Natural killer cell (primary cell): Measurements from ENCODE around the gene RUNX1. TPM values are rescaled to one million over a fixed set of nuclear protein-coding genes. Genes with fewer than 3 reads are reported as not detected.
A peak's percentile ranks its signal among the peaks of the same experiment; 100 is the strongest.

ENCODE experiments used
- ATAC-seq, 3 donors: fragments of 150-1000 bp in 2 of 3; fragments of 200-7000 bp in 1 of 3; cut with Tn5 transposase; 1 replicate in 1 of 3; 2 replicates in 2 of 3; pipeline ENCODE4 v1.10.0; 2021; ENCODE audit warnings: mild to moderate bottlenecking in 2 of 3, moderate library complexity in 2 of 3
- DNase-seq, 2 donors: peaks; one replicate each; pipeline versions ENCODE4 v3.0.0 to v3.0.0-alpha.2; 2013 to 2021; ENCODE audit warnings: mixed read lengths in 1 of 2
- H3K27ac ChIP-seq: one replicate; pipeline ENCODE4 v1.5.1; 2013; ENCODE audit warnings: mild to moderate bottlenecking, low read length
- H3K27me3 ChIP-seq: one replicate; pipeline ENCODE4 v1.6.1; 2013; ENCODE audit warnings: low read length; ENCODE audit not compliant: control insufficient read depth, insufficient read depth
- H3K36me3 ChIP-seq: one replicate; pipeline ENCODE4 v1.6.1; 2013; ENCODE audit warnings: low read length; ENCODE audit not compliant: control insufficient read depth, insufficient read depth
- H3K4me1 ChIP-seq: one replicate; pipeline ENCODE4 v1.6.1; 2013; ENCODE audit warnings: low read length; ENCODE audit not compliant: control insufficient read depth, insufficient read depth
- H3K4me3 ChIP-seq: one replicate; pipeline ENCODE4 v1.5.1; 2013; ENCODE audit warnings: low read length
- H3K9me3 ChIP-seq: one replicate; pipeline ENCODE4 v1.6.1; 2013; ENCODE audit warnings: low read length; ENCODE audit not compliant: control insufficient read depth, insufficient read depth
- H3K27ac Mint-ChIP-seq, 2 donors: one replicate each; pipeline ENCODE4 v1.8.0; 2022; ENCODE audit warnings: mild to moderate bottlenecking in 2 of 2, mixed read lengths in 2 of 2, moderate library complexity in 1 of 2
- H3K27me3 Mint-ChIP-seq, 2 donors: one replicate each; pipeline ENCODE4 v1.8.0; 2022; ENCODE audit warnings: low read depth in 2 of 2, mixed read lengths in 2 of 2
- H3K36me3 Mint-ChIP-seq: one replicate; pipeline ENCODE4 v1.8.0; 2022; ENCODE audit warnings: mixed read lengths
- H3K4me1 Mint-ChIP-seq, 2 donors: one replicate each; pipeline ENCODE4 v1.8.0; 2022; ENCODE audit warnings: mixed read lengths in 2 of 2
- H3K4me3 Mint-ChIP-seq: one replicate; pipeline ENCODE4 v1.8.0; 2022; ENCODE audit warnings: mild to moderate bottlenecking, moderate library complexity, mixed read lengths
- H3K9me3 Mint-ChIP-seq, 2 donors: one replicate each; pipeline ENCODE4 v1.8.0; 2022; ENCODE audit warnings: mixed read lengths in 2 of 2
- WGBS: methylation state at CpG from one replicate; pipeline ENCODE4 v1.1.7; 2013; ENCODE audit warnings: missing lambda C conversion rate; ENCODE audit not compliant: insufficient coverage; 5-methylcytosine and 5-hydroxymethylcytosine counted together
- intact Hi-C: fragments of 100-400 bp; cut with micrococcal nuclease; formaldehyde crosslinking; loops from one replicate; pipeline ENCODE4 v1.14.2; 2022
- total RNA-seq, 4 donors: library from RNA; stranded (reverse); fragments of 120-200 nt in 1 of 4; gene quantifications; one replicate each; pipeline versions ENCODE4 v1.2.3 to v1.2.4, GENCODE V29; 2013 to 2022
- TF ChIP-seq, protein P1 (sequence below): fragments of 200-600 bp; IDR thresholded peaks from one replicate; pipeline ENCODE4 v1.8.0; 2022; ENCODE audit warnings: antibody characterized with exemption

Gene RUNX1
- total RNA-seq, 3 donors from 2014 or later (not counting 1 experiment from before 2014, with no cell fraction given), result 62.1 to 171 (median 98.2) TPM

DNA sequence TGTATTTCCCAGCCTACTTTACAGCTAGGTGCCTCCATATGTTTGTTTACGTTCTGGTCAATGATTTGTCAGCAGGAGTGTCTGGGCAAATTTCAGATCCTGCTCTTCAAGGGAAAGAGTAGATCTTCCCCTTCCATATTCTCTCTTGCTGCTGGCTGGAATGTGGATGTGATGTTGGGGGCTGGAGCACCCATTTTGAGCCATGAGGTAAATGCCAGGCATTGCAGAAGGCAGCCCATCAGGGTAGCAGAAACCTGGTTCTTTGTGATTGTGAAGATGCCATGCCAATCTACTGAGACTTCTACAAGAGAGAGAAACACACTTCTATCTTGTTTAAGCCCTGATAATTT lies 25.1 kb downstream of the RUNX1 start:
- no peaks in the 10 kb centered on the region for H3K36me3 Mint-ChIP-seq
- H3K36me3 ChIP-seq, result peaks cover 9% of the 10 kb centered on the region
- 100% methylated on average over 1 of the region's 1 CpG for WGBS
- DNase-seq, result no peak
- no peaks in the 10 kb centered on the region for H3K27me3 ChIP-seq
- peak overlapping the region; percentile 97 to 98 for H3K27ac Mint-ChIP-seq
- no peaks in the 10 kb centered on the region for H3K9me3 Mint-ChIP-seq
- peaks cover 68% of the 10 kb centered on the region for H3K4me1 ChIP-seq
- H3K9me3 ChIP-seq, result no peaks in the 10 kb centered on the region
- H3K4me3 Mint-ChIP-seq, result no peak overlapping the region
- TF ChIP-seq, protein P1, sequence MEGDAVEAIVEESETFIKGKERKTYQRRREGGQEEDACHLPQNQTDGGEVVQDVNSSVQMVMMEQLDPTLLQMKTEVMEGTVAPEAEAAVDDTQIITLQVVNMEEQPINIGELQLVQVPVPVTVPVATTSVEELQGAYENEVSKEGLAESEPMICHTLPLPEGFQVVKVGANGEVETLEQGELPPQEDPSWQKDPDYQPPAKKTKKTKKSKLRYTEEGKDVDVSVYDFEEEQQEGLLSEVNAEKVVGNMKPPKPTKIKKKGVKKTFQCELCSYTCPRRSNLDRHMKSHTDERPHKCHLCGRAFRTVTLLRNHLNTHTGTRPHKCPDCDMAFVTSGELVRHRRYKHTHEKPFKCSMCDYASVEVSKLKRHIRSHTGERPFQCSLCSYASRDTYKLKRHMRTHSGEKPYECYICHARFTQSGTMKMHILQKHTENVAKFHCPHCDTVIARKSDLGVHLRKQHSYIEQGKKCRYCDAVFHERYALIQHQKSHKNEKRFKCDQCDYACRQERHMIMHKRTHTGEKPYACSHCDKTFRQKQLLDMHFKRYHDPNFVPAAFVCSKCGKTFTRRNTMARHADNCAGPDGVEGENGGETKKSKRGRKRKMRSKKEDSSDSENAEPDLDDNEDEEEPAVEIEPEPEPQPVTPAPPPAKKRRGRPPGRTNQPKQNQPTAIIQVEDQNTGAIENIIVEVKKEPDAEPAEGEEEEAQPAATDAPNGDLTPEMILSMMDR, result no peak
- H3K27ac ChIP-seq, result no peak overlapping the region
- H3K4me1 Mint-ChIP-seq, result peaks cover 82 to 88% of the 10 kb centered on the region in 2 donors
- H3K4me3 ChIP-seq, result no peak overlapping the region
- no peaks in the 10 kb centered on the region for H3K27me3 Mint-ChIP-seq
- ATAC-seq, result no peak
- intact Hi-C loops, result no loop called here

GRCh38 chr21:35023396-35024070 lies 25.6 kb downstream of the RUNX1 start:
- ATAC-seq (no peak), DNase-seq (no peak)
- WGBS, result 86% methylated on average over 3 of the region's 3 CpGs
- H3K27me3 ChIP-seq, result no peaks in the 10 kb centered on the region
- no peak overlapping the region for H3K27ac Mint-ChIP-seq
- H3K9me3 Mint-ChIP-seq, result no peaks in the 10 kb centered on the region
- no peak overlapping the region for H3K4me3 Mint-ChIP-seq
- peaks cover 63% of the 10 kb centered on the region for H3K4me1 ChIP-seq
- H3K9me3 ChIP-seq, result no peaks in the 10 kb centered on the region
- H3K36me3 Mint-ChIP-seq, result no peaks in the 10 kb centered on the region
- TF ChIP-seq, protein P1, result no peak
- intact Hi-C loops, result no loop called here
- H3K4me3 ChIP-seq, result no peak overlapping the region
- peaks cover 9% of the 10 kb centered on the region for H3K36me3 ChIP-seq
- H3K27me3 Mint-ChIP-seq, result no peaks in the 10 kb centered on the region
- H3K27ac ChIP-seq, result no peak overlapping the region
- H3K4me1 Mint-ChIP-seq, result peaks cover 81 to 85% of the 10 kb centered on the region in 2 donors

- H3K27ac ChIP-seq, result no peak overlapping the region
- Mint-ChIP-seq H3K27ac (peak overlapping the region; percentile 63 to 79), H3K36me3 (no peaks in the 10 kb centered on the region), H3K9me3 (no peaks in the 10 kb centered on the region), H3K4me3 (no peak overlapping the region), H3K4me1 (peaks cover 68 to 79% of the 10 kb centered on the region in 2 donors), H3K27me3 (no peaks in the 10 kb centered on the region)
- no peaks in the 10 kb centered on the region for H3K9me3 ChIP-seq
- peaks cover 46% of the 10 kb centered on the region for H3K4me1 ChIP-seq
- DNase-seq, result no peak
- peaks cover 9% of the 10 kb centered on the region for H3K36me3 ChIP-seq
- intact Hi-C loops, result no loop called here
- WGBS, result 100% methylated on average over 3 of the region's 3 CpGs
- H3K4me3 ChIP-seq, result no peak overlapping the region
- no peak for ATAC-seq
- TF ChIP-seq, protein P1, result no peak
- H3K27me3 ChIP-seq, result no peaks in the 10 kb centered on the region
Measured at GRCh38 chr21:35021546-35021945, 27.6 kb downstream of the RUNX1 start.

- Histone ChIP-seq H3K4me3 (no peak overlapping the region), H3K9me3 (no peaks in the 10 kb centered on the region), H3K4me1 (peaks cover 47% of the 10 kb centered on the region), H3K27me3 (no peaks in the 10 kb centered on the region), H3K36me3 (peaks cover 9% of the 10 kb centered on the region), H3K27ac (no peak overlapping the region)
- Mint-ChIP-seq H3K4me3 (peak overlapping the region; percentile 25), H3K9me3 (no peaks in the 10 kb centered on the region), H3K36me3 (no peaks in the 10 kb centered on the region), H3K4me1 (peaks cover 70 to 79% of the 10 kb centered on the region in 2 donors), H3K27me3 (no peaks in the 10 kb centered on the region), H3K27ac (peak overlapping the region; percentile 63 to 79)
- DNase-seq, result no peak
- 83% methylated on average over 1 of the region's 1 CpG for WGBS
- peak in 1 of 3 donors; percentile 5 for ATAC-seq
- intact Hi-C loops, result no loop called here
- TF ChIP-seq, protein P1, result no peak
Measured at GRCh38 chr21:35020902-35021301, 28.2 kb downstream of the RUNX1 start.
